ENCODE measurements around the gene LIPC. TPM values are rescaled to one million over a fixed set of nuclear protein-coding genes. Genes with fewer than 3 reads are reported as not detected.

Gene LIPC
- polyA plus RNA-seq, 3 donors: 0.37 TPM; not detected in 2

DNA sequence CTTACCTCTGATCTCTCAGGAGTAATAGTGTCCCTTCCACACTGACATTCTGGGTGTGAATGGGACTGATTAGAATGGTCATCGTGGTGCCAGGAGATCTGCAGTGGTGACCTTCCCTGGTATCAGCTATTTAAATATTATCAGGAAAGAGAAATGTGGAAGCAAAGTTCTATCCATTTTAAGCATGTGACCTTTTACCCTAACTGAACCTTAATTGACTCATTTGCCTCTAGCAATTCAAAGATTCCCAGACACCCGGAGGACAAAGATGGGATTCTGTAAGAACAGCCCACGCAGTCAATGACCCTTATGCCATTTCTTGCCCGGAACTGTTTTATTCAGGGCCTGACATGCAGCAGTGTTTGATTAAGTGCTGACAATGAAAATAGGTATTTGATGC, 10.3 kb downstream of the LIPC start:
- no peaks in the 10 kb centered on the region for H3K9me3 ChIP-seq (replicated peaks in 1 of 2; ENCODE audit: control insufficient read depth in 1 of 2, insufficient read depth in 1 of 2, low read length in 2 of 2)
- H3K9me3 Mint-ChIP-seq: peaks cover 0 to 1% (median 0%) of the 10 kb centered on the region in 7 donors
- peaks cover 17% of the 10 kb centered on the region for H3K4me1 Mint-ChIP-seq
- TF ChIP-seq, protein P1, sequence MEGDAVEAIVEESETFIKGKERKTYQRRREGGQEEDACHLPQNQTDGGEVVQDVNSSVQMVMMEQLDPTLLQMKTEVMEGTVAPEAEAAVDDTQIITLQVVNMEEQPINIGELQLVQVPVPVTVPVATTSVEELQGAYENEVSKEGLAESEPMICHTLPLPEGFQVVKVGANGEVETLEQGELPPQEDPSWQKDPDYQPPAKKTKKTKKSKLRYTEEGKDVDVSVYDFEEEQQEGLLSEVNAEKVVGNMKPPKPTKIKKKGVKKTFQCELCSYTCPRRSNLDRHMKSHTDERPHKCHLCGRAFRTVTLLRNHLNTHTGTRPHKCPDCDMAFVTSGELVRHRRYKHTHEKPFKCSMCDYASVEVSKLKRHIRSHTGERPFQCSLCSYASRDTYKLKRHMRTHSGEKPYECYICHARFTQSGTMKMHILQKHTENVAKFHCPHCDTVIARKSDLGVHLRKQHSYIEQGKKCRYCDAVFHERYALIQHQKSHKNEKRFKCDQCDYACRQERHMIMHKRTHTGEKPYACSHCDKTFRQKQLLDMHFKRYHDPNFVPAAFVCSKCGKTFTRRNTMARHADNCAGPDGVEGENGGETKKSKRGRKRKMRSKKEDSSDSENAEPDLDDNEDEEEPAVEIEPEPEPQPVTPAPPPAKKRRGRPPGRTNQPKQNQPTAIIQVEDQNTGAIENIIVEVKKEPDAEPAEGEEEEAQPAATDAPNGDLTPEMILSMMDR (IDR thresholded peaks at IDR 0.05): no peak
- H3K4me3 Mint-ChIP-seq: no peak overlapping the region
- peaks cover 0 to 9% (median 1%) of the 10 kb centered on the region in 3 donors for H3K27me3 Mint-ChIP-seq (ENCODE audit: low read depth in 3 of 3)
- H3K4me3 ChIP-seq (replicated peaks in 1 of 3; ENCODE audit: low read depth in 2 of 3, low read length in 3 of 3): no peak overlapping the region
- H3K36me3 Mint-ChIP-seq: no peaks in the 10 kb centered on the region
- no peak overlapping the region for H2AFZ ChIP-seq (ENCODE audit: insufficient read depth, low read depth, low read length, poor library complexity, severe bottlenecking)
- intact Hi-C loops (cut with micrococcal nuclease): no loop called here
- H3K79me2 ChIP-seq (ENCODE audit: insufficient read depth, low read length): no peaks in the 10 kb centered on the region
- H3K27ac Mint-ChIP-seq: peak overlapping the region in 1 of 7 donors; percentile 16
- H3K36me3 ChIP-seq (replicated peaks in 1 of 2; ENCODE audit: control insufficient read depth in 1 of 2, insufficient read depth in 2 of 2, low read length in 2 of 2): no peaks in the 10 kb centered on the region
- no peak for DNase-seq
- no peak overlapping the region for H3K9ac ChIP-seq (ENCODE audit: insufficient read depth, low read length, poor library complexity, severe bottlenecking)
- no peaks in the 10 kb centered on the region for H4K20me1 ChIP-seq (ENCODE audit: insufficient read depth, low read length)
- peaks cover 7% of the 10 kb centered on the region in 2 donors for H3K4me1 ChIP-seq (ENCODE audit: control insufficient read depth in 1 of 2, insufficient read depth in 2 of 2, low read length in 2 of 2)
- no peak overlapping the region for H3K27ac ChIP-seq (ENCODE audit: low read depth in 1 of 2, low read length in 2 of 2)
- no peak overlapping the region for H3K4me2 ChIP-seq (replicated peaks; ENCODE audit: extremely low read depth, low read length, poor library complexity, severe bottlenecking)
- no peaks in the 10 kb centered on the region for H3K27me3 ChIP-seq (ENCODE audit: control insufficient read depth in 2 of 2, insufficient read depth in 2 of 2, low read length in 2 of 2)
- 100% methylated on average over 2 of the region's 4 CpGs for WGBS (ENCODE audit: insufficient coverage)

- intact Hi-C loops (cut with micrococcal nuclease): no loop called here
Observed at GRCh38 chr15:58443308-58443707, 11.5 kb downstream of the LIPC start.

More at GRCh38 chr15:58443308-58443707, 11.5 kb downstream of the LIPC start:
- Histone ChIP-seq H3K27me3 (ENCODE audit: control insufficient read depth in 2 of 2, insufficient read depth in 2 of 2, low read length in 2 of 2) (no peaks in the 10 kb centered on the region), H3K9me3 (replicated peaks in 1 of 2; ENCODE audit: control insufficient read depth in 1 of 2, insufficient read depth in 1 of 2, low read length in 2 of 2) (no peaks in the 10 kb centered on the region), H4K20me1 (ENCODE audit: insufficient read depth, low read length) (no peaks in the 10 kb centered on the region), H2AFZ (ENCODE audit: insufficient read depth, low read depth, low read length, poor library complexity, severe bottlenecking) (no peak overlapping the region), H3K27ac (ENCODE audit: low read depth in 1 of 2, low read length in 2 of 2) (no peak overlapping the region), H3K79me2 (ENCODE audit: insufficient read depth, low read length) (no peaks in the 10 kb centered on the region), H3K9ac (ENCODE audit: insufficient read depth, low read length, poor library complexity, severe bottlenecking) (no peak overlapping the region), H3K4me1 (ENCODE audit: control insufficient read depth in 1 of 2, insufficient read depth in 2 of 2, low read length in 2 of 2) (peaks cover 18 to 19% of the 10 kb centered on the region in 2 donors), H3K4me3 (replicated peaks in 1 of 3; ENCODE audit: low read depth in 2 of 3, low read length in 3 of 3) (no peak overlapping the region), H3K36me3 (replicated peaks in 1 of 2; ENCODE audit: control insufficient read depth in 1 of 2, insufficient read depth in 2 of 2, low read length in 2 of 2) (no peaks in the 10 kb centered on the region), H3K4me2 (replicated peaks; ENCODE audit: extremely low read depth, low read length, poor library complexity, severe bottlenecking) (no peak overlapping the region)
- Mint-ChIP-seq H3K4me3 (no peak overlapping the region), H3K27me3 (ENCODE audit: low read depth in 3 of 3) (peaks cover 0 to 7% (median 1%) of the 10 kb centered on the region in 3 donors), H3K27ac (no peak overlapping the region), H3K36me3 (no peaks in the 10 kb centered on the region), H3K9me3 (peaks cover 0 to 1% (median 0%) of the 10 kb centered on the region in 7 donors), H3K4me1 (peaks cover 29% of the 10 kb centered on the region)
- TF ChIP-seq, protein P1 (IDR thresholded peaks at IDR 0.05): no peak
- 100% methylated on average over 4 of the region's 4 CpGs for WGBS (ENCODE audit: insufficient coverage)
- no peak for DNase-seq

All from CD14-positive monocyte (primary cell).